BE2C (cell line): ENCODE measurements around the gene SPEM1.
A peak's percentile ranks its signal among the peaks of the same experiment; 100 is the strongest.

Experiments used
- DNase-seq: peaks from one replicate; pipeline ENCODE4 v3.0.0-alpha.2; 2020
- H3K27me3 ChIP-seq: fragments of 250-450 bp; sonication (Bioruptor Pico); 2 replicates; pipeline ENCODE4 v1.5.1; 2020; ENCODE audit warnings: mild to moderate bottlenecking
- H3K36me3 ChIP-seq: fragments of 250-450 bp; sonication (Bioruptor Pico); 2 replicates; pipeline ENCODE4 v1.5.1; 2020; ENCODE audit warnings: mild to moderate bottlenecking
- H3K4me1 ChIP-seq: fragments of 250-450 bp; sonication (Bioruptor Pico); 2 replicates; pipeline ENCODE4 v1.5.1; 2020
- H3K4me3 ChIP-seq: 2 replicates; pipeline ENCODE4 v1.5.1; 2011; ENCODE audit warnings: low read depth, low read length
- H3K9me3 ChIP-seq: fragments of 250-450 bp; sonication (Bioruptor Pico); 2 replicates; pipeline ENCODE4 v1.5.1; 2020
- CTCF ChIP-seq: IDR thresholded peaks from 2 replicates; pipeline ENCODE4 v1.5.1; 2012; ENCODE audit warnings: mild to moderate bottlenecking, low read depth, low read length

The SPEM1 gene

DNA sequence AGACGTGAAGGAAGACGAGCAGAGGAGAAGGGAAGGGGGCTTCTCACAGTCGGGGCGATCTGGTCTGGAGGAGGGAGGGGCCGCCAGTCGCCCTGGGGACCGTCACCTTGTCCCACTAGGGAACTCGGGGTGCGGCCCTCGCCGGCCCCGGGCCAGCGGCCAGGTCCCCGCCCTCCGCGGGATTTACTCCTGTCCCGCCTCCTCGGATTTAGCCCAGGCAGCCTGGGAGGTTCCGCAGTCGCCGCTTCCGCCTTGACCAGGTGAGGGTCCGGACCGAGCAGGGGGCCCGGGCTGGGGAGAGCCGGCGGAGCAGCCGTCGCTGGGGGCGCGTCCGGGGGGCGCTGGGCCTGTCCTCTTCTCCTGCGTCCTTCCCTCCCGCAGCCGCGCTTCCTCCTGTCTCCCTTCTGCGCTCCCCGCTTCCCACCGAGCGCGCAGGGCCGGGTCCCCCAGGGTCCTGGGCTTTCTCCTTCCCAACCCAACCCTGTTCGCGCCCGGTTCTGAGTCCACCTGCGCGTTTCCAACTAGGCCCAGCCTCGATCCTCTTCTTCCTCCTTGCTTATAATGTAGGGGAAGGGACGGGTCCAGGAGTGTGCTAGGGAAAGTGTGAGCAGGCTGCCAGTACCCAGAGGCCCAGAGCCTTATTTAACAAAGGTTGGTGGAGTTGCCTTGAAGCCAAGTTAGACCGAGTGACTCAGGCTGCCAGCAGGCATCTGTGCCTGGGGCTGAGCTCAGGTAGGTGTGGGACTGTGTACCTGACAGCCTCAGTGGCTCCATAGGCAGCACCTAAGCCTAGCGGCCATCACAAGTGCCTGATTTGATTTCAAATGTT lies 39.1 kb upstream of the SPEM1 start, which contains the start of gene TNK1:
Gene TNK1, plus strand, starts transcription at position 235 of the 829 bp plus-strand sequence. CDS start 1,838 bp downstream, outside the sequence.
- Histone ChIP-seq H3K9me3 (no peaks in the 10 kb centered on the region), H3K36me3 (no peaks in the 10 kb centered on the region), H3K4me1 (no peaks in the 10 kb centered on the region), H3K4me3 (no peak within 1 kb of the TSS), H3K27me3 (0 out of 2 replicates have a peak, but pooled peaks cover 3% of the 10 kb centered on the region)
- no peak for TF ChIP-seq CTCF
- DNase-seq, result no peak

GRCh38 chr17:7382901-7383300 lies 37.2 kb upstream of the SPEM1 start:
- H3K9me3 ChIP-seq, result no peaks in the 10 kb centered on the region
- no peak for TF ChIP-seq CTCF
- H3K36me3 ChIP-seq, result no peaks in the 10 kb centered on the region
- 0 out of 2 replicates have a peak, but pooled peaks cover 3% of the 10 kb centered on the region for H3K27me3 ChIP-seq
- no peak for DNase-seq
- H3K4me3 ChIP-seq, result no peak overlapping the region
- H3K4me1 ChIP-seq, result no peaks in the 10 kb centered on the region

GRCh38 chr17:7383371-7383741 lies 36.8 kb upstream of the SPEM1 start:
- Histone ChIP-seq H3K4me1 (no peaks in the 10 kb centered on the region), H3K27me3 (0 out of 2 replicates have a peak, but pooled peaks cover 3% of the 10 kb centered on the region), H3K4me3 (no peak overlapping the region), H3K36me3 (no peaks in the 10 kb centered on the region), H3K9me3 (no peaks in the 10 kb centered on the region)
- no peak for DNase-seq
- no peak for TF ChIP-seq CTCF

DNA sequence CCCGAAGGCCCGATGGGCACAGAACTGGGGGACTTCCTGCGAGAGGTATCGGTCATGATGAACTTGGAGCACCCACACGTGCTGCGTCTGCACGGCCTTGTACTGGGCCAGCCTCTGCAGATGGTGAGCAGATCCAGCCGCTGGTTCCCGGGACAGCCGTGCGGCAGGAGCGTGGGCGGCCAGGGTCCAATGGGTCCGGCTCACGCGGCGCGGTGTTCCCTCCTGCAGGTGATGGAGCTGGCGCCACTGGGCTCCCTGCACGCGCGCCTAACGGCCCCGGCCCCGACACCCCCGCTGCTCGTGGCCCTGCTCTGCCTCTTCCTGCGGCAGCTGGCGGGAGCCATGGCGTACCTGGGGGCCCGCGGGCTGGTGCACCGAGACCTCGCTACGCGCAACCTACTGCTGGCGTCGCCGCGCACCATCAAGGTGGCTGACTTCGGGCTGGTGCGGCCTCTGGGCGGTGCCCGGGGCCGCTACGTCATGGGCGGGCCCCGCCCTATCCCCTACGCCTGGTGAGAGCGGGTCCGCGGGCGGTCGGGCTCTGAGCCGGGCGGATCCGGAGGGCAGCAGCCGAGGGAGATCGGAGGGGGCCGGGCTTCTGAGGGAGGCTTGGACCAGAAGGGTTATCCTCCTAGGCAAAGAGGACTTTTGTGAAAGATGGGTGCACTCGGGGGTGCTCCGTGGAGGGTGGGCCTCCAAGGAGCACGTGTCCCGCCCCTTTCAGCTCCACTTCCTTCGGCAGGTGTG lies 36.2 kb upstream of the SPEM1 start:
- no peaks in the 10 kb centered on the region for H3K9me3 ChIP-seq
- H3K4me3 ChIP-seq, result peak overlapping the region; percentile 45
- 0 out of 2 replicates have a peak, but pooled peaks cover 3% of the 10 kb centered on the region for H3K27me3 ChIP-seq
- no peaks in the 10 kb centered on the region for H3K4me1 ChIP-seq
- no peak for TF ChIP-seq CTCF
- DNase-seq, result peak; percentile 62
- H3K36me3 ChIP-seq, result no peaks in the 10 kb centered on the region

- Histone ChIP-seq H3K36me3 (no peaks in the 10 kb centered on the region), H3K9me3 (no peaks in the 10 kb centered on the region), H3K27me3 (0 out of 2 replicates have a peak, but pooled peaks cover 3% of the 10 kb centered on the region), H3K4me3 (peak overlapping the region; percentile 45), H3K4me1 (no peaks in the 10 kb centered on the region)
- no peak for DNase-seq
- TF ChIP-seq CTCF, result no peak
Observed at GRCh38 chr17:7384489-7385081, 35.5 kb upstream of the SPEM1 start.
